ENCODE data around the gene KIF13A.

DNA sequence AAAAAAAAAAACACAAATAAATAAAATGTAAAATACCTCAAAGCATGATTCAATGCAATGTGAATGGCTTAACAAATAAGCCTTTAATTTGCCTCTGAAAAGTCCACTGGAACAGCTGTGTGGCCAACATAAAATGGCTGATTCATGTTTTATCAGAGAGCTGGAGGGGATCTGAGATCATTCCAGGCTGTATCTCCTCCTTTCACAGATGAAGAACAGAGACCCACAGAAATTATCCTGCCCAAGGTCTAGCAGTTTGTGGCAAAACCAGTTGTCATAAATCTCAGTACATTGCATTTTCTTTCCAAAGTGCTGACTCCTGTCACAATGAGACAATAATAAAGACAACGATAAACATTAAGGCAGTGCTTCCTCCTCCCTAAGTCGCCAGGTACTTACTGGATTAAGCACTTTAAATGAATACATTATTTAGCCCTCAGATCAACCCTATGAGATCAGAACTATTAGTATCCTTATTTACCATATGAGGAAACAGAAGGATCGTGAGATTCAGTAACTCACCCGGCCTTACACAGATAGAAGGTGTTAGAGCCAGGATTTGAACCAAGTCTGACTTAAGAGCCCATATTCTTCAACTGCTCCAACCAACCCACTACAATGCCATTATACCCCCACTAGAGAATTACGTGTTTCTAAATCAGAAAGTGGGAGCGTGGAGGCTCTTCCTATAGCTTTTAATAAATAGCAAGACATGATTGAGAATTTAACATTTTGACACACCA, 118.3 kb downstream of the KIF13A start:
- TF ChIP-seq, protein P1, sequence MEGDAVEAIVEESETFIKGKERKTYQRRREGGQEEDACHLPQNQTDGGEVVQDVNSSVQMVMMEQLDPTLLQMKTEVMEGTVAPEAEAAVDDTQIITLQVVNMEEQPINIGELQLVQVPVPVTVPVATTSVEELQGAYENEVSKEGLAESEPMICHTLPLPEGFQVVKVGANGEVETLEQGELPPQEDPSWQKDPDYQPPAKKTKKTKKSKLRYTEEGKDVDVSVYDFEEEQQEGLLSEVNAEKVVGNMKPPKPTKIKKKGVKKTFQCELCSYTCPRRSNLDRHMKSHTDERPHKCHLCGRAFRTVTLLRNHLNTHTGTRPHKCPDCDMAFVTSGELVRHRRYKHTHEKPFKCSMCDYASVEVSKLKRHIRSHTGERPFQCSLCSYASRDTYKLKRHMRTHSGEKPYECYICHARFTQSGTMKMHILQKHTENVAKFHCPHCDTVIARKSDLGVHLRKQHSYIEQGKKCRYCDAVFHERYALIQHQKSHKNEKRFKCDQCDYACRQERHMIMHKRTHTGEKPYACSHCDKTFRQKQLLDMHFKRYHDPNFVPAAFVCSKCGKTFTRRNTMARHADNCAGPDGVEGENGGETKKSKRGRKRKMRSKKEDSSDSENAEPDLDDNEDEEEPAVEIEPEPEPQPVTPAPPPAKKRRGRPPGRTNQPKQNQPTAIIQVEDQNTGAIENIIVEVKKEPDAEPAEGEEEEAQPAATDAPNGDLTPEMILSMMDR (IDR thresholded peaks at IDR 0.05), result no peak
- no peak for TF ChIP-seq EZH2 (IDR thresholded peaks at IDR 0.05)
